Peyer's patch (tissue), 4 donors: ENCODE results near the gene COLEC12. TPM values are rescaled to one million over a fixed set of nuclear protein-coding genes. Genes with fewer than 3 reads are reported as not detected.
"Not testable (repeated sequence)": the region's sequence is repeated elsewhere in the genome, so short reads cannot be mapped to it uniquely, and the experiment has no call there.

Source experiments
- DNase-seq, 3 donors: peaks; one replicate each; pipeline ENCODE4 v3.0.0-alpha.2; 2017 to 2019
- H3K27ac ChIP-seq, 4 donors: fragments of 200-600 bp; sonication (generic); one replicate each; pipeline ENCODE4 v1.5.1; 2016 to 2019
- H3K27me3 ChIP-seq, 2 donors: fragments of 200-600 bp; sonication (generic); one replicate each; pipeline ENCODE4 v1.5.1; 2019
- H3K36me3 ChIP-seq, 3 donors: fragments of 200-600 bp; sonication (generic); one replicate each; pipeline ENCODE4 v1.5.1; 2016 to 2019
- H3K4me1 ChIP-seq, 4 donors: fragments of 200-600 bp; sonication (generic); one replicate each; pipeline ENCODE4 v1.5.1; 2016 to 2019
- H3K4me3 ChIP-seq, 4 donors: fragments of 200-600 bp; sonication (generic); 1 replicate in 3 of 4; 2 replicates in 1 of 4; pipeline ENCODE4 v1.5.1; 2016 to 2019; ENCODE audit warnings: mild to moderate bottlenecking in 1 of 4
- H3K9me3 ChIP-seq, 4 donors: fragments of 200-600 bp; sonication (generic); one replicate each; pipeline ENCODE4 v1.5.1; 2016 to 2019; ENCODE audit warnings: mild to moderate bottlenecking in 1 of 4
- CTCF ChIP-seq, 6 experiments: fragments of 450-650 bp in 4 of 6; fragments of 200-600 bp in 2 of 6; sonication (generic) in 1 of 6; IDR thresholded peaks; one replicate each; pipeline ENCODE4 v1.5.1; 2017 to 2019; ENCODE audit warnings: antibody characterized with exemption in 6 of 6, mild to moderate bottlenecking in 3 of 6, moderate library complexity in 1 of 6
- POLR2A ChIP-seq, 2 donors: fragments of 450-650 bp; IDR thresholded peaks; one replicate each; pipeline ENCODE4 v1.5.1; 2017; ENCODE audit warnings: antibody characterized with exemption in 2 of 2, mild to moderate bottlenecking in 2 of 2, moderate library complexity in 2 of 2
- total RNA-seq, 4 donors: library from RNA; depleted of rRNA; stranded (reverse); fragments of >200 nt; gene quantifications; one replicate each; pipeline ENCODE4 v1.1.0, GENCODE V29; 2016

The COLEC12 gene
- total RNA-seq, 4 donors from 2014 or later, result 0.88 to 7.6 (median 3.8) TPM

GRCh38 chr18:318791-319291 lies 181.7 kb downstream of the COLEC12 start:
- H3K4me3 ChIP-seq, result no peak overlapping the region
- no peak overlapping the region for H3K27ac ChIP-seq
- no peak for TF ChIP-seq CTCF (IDR thresholded peaks at IDR 0.05)
- no peak for TF ChIP-seq POLR2A (IDR thresholded peaks at IDR 0.05)
- H3K9me3 ChIP-seq, result no peaks in the 10 kb centered on the region
- H3K4me1 ChIP-seq, result peaks cover 0 to 20% (median 0%) of the 10 kb centered on the region in 4 donors
- no peaks in the 10 kb centered on the region for H3K27me3 ChIP-seq
- no peak for DNase-seq
- H3K36me3 ChIP-seq, result no peaks in the 10 kb centered on the region

- no peak for DNase-seq
- no peak for TF ChIP-seq POLR2A (IDR thresholded peaks at IDR 0.05)
- no peak for TF ChIP-seq CTCF (IDR thresholded peaks at IDR 0.05)
Observed at GRCh38 chr18:317618-318017, 182.9 kb downstream of the COLEC12 start.

GRCh38 chr18:316393-316792 lies 184.1 kb downstream of the COLEC12 start:
- H3K27me3 ChIP-seq, result no peaks in the 10 kb centered on the region
- DNase-seq, result no peak
- TF ChIP-seq POLR2A (IDR thresholded peaks at IDR 0.05), result no peak
- no peak for TF ChIP-seq CTCF (IDR thresholded peaks at IDR 0.05)
- H3K36me3 ChIP-seq, result no peaks in the 10 kb centered on the region
- H3K9me3 ChIP-seq, result no peaks in the 10 kb centered on the region
- no peak overlapping the region for H3K27ac ChIP-seq
- peaks cover 0 to under 1% (median 0%) of the 10 kb centered on the region in 4 donors for H3K4me1 ChIP-seq
- H3K4me3 ChIP-seq, result no peak overlapping the region

More at GRCh38 chr18:317618-318017, 182.9 kb downstream of the COLEC12 start:
- Histone ChIP-seq H3K27ac (no peak overlapping the region), H3K9me3 (no peaks in the 10 kb centered on the region), H3K27me3 (no peaks in the 10 kb centered on the region), H3K36me3 (no peaks in the 10 kb centered on the region), H3K4me1 (peaks cover 0 to 12% (median 0%) of the 10 kb centered on the region in 4 donors), H3K4me3 (no peak overlapping the region)

GRCh38 chr18:313931-314330 lies 186.6 kb downstream of the COLEC12 start:
- Histone ChIP-seq H3K36me3 (no peaks in the 10 kb centered on the region), H3K9me3 (no peaks in the 10 kb centered on the region), H3K27ac (no peak overlapping the region), H3K27me3 (no peaks in the 10 kb centered on the region), H3K4me1 (no peaks in the 10 kb centered on the region), H3K4me3 (no peak overlapping the region)
- no peak for TF ChIP-seq POLR2A (IDR thresholded peaks at IDR 0.05)
- TF ChIP-seq CTCF (IDR thresholded peaks at IDR 0.05), result no peak
- DNase-seq, result no peak

- no peak for TF ChIP-seq CTCF (IDR thresholded peaks at IDR 0.05)
- no peak for TF ChIP-seq POLR2A (IDR thresholded peaks at IDR 0.05)
- no peaks in the 10 kb centered on the region for H3K9me3 ChIP-seq
Observed at GRCh38 chr18:312415-312814, 188.1 kb downstream of the COLEC12 start.

GRCh38 chr18:310042-310441 lies 190.5 kb downstream of the COLEC12 start:
- no peak overlapping the region for H3K27ac ChIP-seq
- H3K9me3 ChIP-seq, result no peaks in the 10 kb centered on the region
- TF ChIP-seq POLR2A (IDR thresholded peaks at IDR 0.05), result no peak
- no peak for TF ChIP-seq CTCF (IDR thresholded peaks at IDR 0.05)
- no peak for DNase-seq
- no peaks in the 10 kb centered on the region for H3K36me3 ChIP-seq
- no peak overlapping the region for H3K4me3 ChIP-seq
- H3K4me1 ChIP-seq, result no peaks in the 10 kb centered on the region
- H3K27me3 ChIP-seq, result no peaks in the 10 kb centered on the region

More at GRCh38 chr18:312415-312814, 188.1 kb downstream of the COLEC12 start:
- Histone ChIP-seq H3K36me3 (no peaks in the 10 kb centered on the region), H3K4me3 (no peak overlapping the region), H3K4me1 (no peaks in the 10 kb centered on the region), H3K27ac (no peak overlapping the region), H3K27me3 (no peaks in the 10 kb centered on the region)
- no peak for DNase-seq

- not testable (repeated sequence) for DNase-seq, H3K36me3 ChIP-seq, H3K9me3 ChIP-seq, H3K4me3 ChIP-seq, H3K27ac ChIP-seq, H3K27me3 ChIP-seq, H3K4me1 ChIP-seq
Observed at GRCh38 chr18:308086-308485, 192.4 kb downstream of the COLEC12 start.
